GM18907 (cell line): ENCODE measurements around the gene TBC1D25.

Experiments used
- ATAC-seq: cut with Tn5 transposase; IDR thresholded peaks from one replicate; pipeline ENCODE4 v1.9.1; 2021; ENCODE audit warnings: mild to moderate bottlenecking, moderate library complexity; ENCODE audit not compliant: unreplicated experiment

TBC1D25 gene

GRCh38 chrX:48599341-48599740, 59.8 kb downstream of the TBC1D25 start:
- no peak for ATAC-seq

- no peak for ATAC-seq
Observed at GRCh38 chrX:48600226-48600625, 60.7 kb downstream of the TBC1D25 start.

- no peak for ATAC-seq
Observed at GRCh38 chrX:48601741-48602394, 62.4 kb downstream of the TBC1D25 start.

- ATAC-seq, result no peak
Observed at GRCh38 chrX:48604701-48605100, 65.2 kb downstream of the TBC1D25 start.

GRCh38 chrX:48606091-48606490, 66.6 kb downstream of the TBC1D25 start:
- ATAC-seq, result no peak

- ATAC-seq, result no peak
Observed at GRCh38 chrX:48611703-48612102, 72.2 kb downstream of the TBC1D25 start.
